Heart left ventricle (tissue), 13 donors: ENCODE measurements around the gene MTURN.

ENCODE experiments used
- CTCF ChIP-seq, 12 donors: fragments of 200-600 bp; sonication (generic) in 4 of 12; IDR thresholded peaks; one replicate each; pipeline versions ENCODE4 v1.5.0 to v1.8.0; 2018 to 2022; ENCODE audit warnings: antibody characterized with exemption in 12 of 12, mild to moderate bottlenecking in 5 of 12
- POLR2A ChIP-seq, 2 donors: fragments of 450-650 bp; IDR thresholded peaks; one replicate each; pipeline ENCODE4 v1.6.1; 2017; ENCODE audit warnings: antibody characterized with exemption in 2 of 2, mild to moderate bottlenecking in 2 of 2, moderate library complexity in 2 of 2
- donor health status: ischemic (EF 13 %, LVEDD 7.1; RV severe dilation, severe dysfunction).
- donor health status: DM: no; HTN: yes; CAD: no.
- donor health status: DM: no; HTN: no; CAD: no.
- donor health status: ischemic (EF 25% LVEDD 6.9; RV normal size, moderate dysfunction).
- donor health status: ischemic (EF 25% LVEDD 5.7; RV mildly dilated, moderate dysfunction).
- donor health status: ischemic (EF 35%, LVEDD 5.7; RV mildly dilated, moderate dysfunction).
- donor health status: nonischemic (EF 11% LVEDD 7.7; RV severe dilation, severe dysfunction).
- donor health status: DM: yes; HTN: yes; CAD: no.
- donor health status: PGD.
- donor health status: ischemic (EF 29% LVEDD 5.4; RV normal size, mild dysfunction).
- donor health status: nonischemic (EF 23%, LVEDD 6.1; RV moderate dilation, normal function).

- TF ChIP-seq POLR2A (IDR thresholded peaks at IDR 0.05) (no peak), CTCF (IDR thresholded peaks at IDR 0.05) (no peak)
These were observed 43.2 kb downstream of the MTURN start for GRCh38 chr7:30177965-30178364.
